ENCODE results near the gene ICA1L. TPM values are rescaled to one million over a fixed set of nuclear protein-coding genes. Genes with fewer than 3 reads are reported as not detected.

ICA1L gene
- total and polyA plus RNA-seq, 2 of the 13 experiments (the other 11 are each of a cell fraction or from before 2014, with no cell fraction given), result 1.5 to 2.4 TPM

DNA sequence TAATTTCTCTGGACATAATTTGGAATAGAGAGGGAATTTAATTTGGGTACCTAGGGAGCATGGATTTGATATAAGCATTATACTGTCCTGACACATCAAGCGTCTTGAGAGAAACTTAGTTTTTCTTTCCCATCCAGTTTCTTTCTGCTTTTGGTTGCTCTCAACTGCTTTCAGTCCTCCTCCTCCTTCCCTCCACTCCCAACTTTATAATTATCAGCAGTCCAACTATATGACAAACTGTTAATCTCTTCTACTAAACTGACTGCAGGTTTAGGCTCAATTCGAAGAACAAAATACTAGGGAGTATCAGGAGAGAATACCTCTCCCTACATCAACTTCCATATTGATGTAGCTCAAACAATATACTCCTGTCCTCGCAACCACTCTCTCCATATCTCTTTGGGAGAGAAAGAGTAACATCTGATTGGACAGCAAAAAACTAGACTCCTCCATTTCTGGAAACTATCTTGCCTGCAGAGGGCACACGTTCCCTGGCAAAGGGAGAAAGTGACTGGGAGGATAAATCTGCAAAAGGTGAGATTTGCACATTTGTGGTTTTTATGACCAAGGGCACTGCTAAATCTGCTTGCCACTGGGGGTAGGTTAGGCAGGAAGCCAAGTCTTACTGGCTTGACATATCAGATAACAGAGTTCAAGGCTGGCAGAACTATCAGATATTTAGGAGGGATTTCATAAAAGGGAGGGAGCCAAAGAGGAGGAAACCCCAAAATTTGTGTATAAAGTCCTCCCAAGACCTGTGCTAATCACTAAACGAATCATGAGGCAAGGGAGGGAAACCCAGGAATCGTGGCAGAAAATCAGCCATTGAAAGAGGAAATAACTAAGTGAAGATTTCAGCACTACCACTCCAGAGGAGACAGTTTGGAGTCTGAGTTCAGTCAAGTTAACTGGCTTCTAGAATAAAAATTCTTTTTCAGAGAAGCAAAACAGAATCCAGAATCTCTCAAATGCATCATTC lies 40.0 kb downstream of the ICA1L start (continued):
- TF ChIP-seq, protein P1, sequence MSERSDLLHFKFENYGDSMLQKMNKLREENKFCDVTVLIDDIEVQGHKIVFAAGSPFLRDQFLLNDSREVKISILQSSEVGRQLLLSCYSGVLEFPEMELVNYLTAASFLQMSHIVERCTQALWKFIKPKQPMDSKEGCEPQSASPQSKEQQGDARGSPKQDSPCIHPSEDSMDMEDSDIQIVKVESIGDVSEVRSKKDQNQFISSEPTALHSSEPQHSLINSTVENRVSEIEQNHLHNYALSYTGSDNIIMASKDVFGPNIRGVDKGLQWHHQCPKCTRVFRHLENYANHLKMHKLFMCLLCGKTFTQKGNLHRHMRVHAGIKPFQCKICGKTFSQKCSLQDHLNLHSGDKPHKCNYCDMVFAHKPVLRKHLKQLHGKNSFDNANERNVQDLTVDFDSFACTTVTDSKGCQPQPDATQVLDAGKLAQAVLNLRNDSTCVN (CRISPR knock-in tag; IDR thresholded peaks at IDR 0.05; ENCODE audit: borderline replicate concordance), result peak; percentile 88
- TF ChIP-seq PITX1 (CRISPR knock-in tag; IDR thresholded peaks at IDR 0.05) (no peak), MAFF (IDR thresholded peaks at IDR 0.05; ENCODE audit: low read depth, low read length) (peak; percentile 21; the same call in 1 of the 2 replicates), HNF4G (IDR thresholded peaks at IDR 0.05; ENCODE audit: borderline replicate concordance, low read depth, low read length) (no peak), HNF4G (CRISPR knock-in tag; IDR thresholded peaks at IDR 0.05; ENCODE audit: borderline replicate concordance, low read depth) (no peak), HDAC2 (CRISPR knock-in tag; IDR thresholded peaks at IDR 0.05) (peak; percentile 53; the same call in 1 of the 2 replicates), GZF1 (CRISPR knock-in tag; IDR thresholded peaks at IDR 0.05) (no peak), NFIB (CRISPR knock-in tag; IDR thresholded peaks at IDR 0.05; ENCODE audit: borderline replicate concordance) (no peak), THYN1 (CRISPR knock-in tag; IDR thresholded peaks at IDR 0.05; ENCODE audit: borderline replicate concordance, low read depth) (no peak), GATAD2A (CRISPR knock-in tag; IDR thresholded peaks at IDR 0.05) (0 out of 2 replicates have a peak, but pooled peaks have one; percentile 30), XRCC5 (optimal IDR thresholded peaks at IDR 0.05; ENCODE audit: low read length) (peak; percentile 63), CBFB (CRISPR knock-in tag; IDR thresholded peaks at IDR 0.05) (peak; percentile 74; the same call in 1 of the 2 replicates), KLF12 (CRISPR knock-in tag; IDR thresholded peaks at IDR 0.05; ENCODE audit: borderline replicate concordance) (no peak)
- TF ChIP-seq, protein P2, sequence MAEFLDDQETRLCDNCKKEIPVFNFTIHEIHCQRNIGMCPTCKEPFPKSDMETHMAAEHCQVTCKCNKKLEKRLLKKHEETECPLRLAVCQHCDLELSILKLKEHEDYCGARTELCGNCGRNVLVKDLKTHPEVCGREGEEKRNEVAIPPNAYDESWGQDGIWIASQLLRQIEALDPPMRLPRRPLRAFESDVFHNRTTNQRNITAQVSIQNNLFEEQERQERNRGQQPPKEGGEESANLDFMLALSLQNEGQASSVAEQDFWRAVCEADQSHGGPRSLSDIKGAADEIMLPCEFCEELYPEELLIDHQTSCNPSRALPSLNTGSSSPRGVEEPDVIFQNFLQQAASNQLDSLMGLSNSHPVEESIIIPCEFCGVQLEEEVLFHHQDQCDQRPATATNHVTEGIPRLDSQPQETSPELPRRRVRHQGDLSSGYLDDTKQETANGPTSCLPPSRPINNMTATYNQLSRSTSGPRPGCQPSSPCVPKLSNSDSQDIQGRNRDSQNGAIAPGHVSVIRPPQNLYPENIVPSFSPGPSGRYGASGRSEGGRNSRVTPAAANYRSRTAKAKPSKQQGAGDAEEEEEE (CRISPR knock-in tag; IDR thresholded peaks at IDR 0.05; ENCODE audit: borderline replicate concordance), result 0 out of 2 replicates have a peak, but pooled peaks have one; percentile 46
- TF ChIP-seq, protein P3, sequence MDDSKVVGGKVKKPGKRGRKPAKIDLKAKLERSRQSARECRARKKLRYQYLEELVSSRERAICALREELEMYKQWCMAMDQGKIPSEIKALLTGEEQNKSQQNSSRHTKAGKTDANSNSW (CRISPR knock-in tag; IDR thresholded peaks at IDR 0.05; ENCODE audit: borderline replicate concordance), result no peak

All from HepG2 (cell line).